Ishikawa (cell line): ENCODE results near the gene DLG3.

Experiments used
- CEBPB ChIP-seq: IDR thresholded peaks from 2 replicates; pipeline ENCODE4 v1.6.1; 2012
- CREB1 ChIP-seq: IDR thresholded peaks from 2 replicates; pipeline ENCODE4 v1.6.1; 2012; ENCODE audit warnings: low read depth
- EGR1 ChIP-seq: IDR thresholded peaks from 2 replicates; pipeline ENCODE4 v1.6.1; 2012
- EP300 ChIP-seq: IDR thresholded peaks from 2 replicates; pipeline ENCODE4 v1.6.1; 2012; ENCODE audit warnings: borderline replicate concordance
- FOXM1 ChIP-seq: IDR thresholded peaks from 2 replicates; pipeline ENCODE4 v1.6.1; 2012; ENCODE audit warnings: low read depth, borderline replicate concordance
- MAX ChIP-seq: IDR thresholded peaks from 2 replicates; pipeline ENCODE4 v1.6.1; 2012
- NFIC ChIP-seq: IDR thresholded peaks from 2 replicates; pipeline ENCODE4 v1.6.1; 2012
- RAD21 ChIP-seq: IDR thresholded peaks from 2 replicates; pipeline ENCODE4 v1.6.1; 2012; ENCODE audit warnings: low read depth
- REST ChIP-seq: IDR thresholded peaks from 2 replicates; pipeline ENCODE4 v1.6.1; 2012; ENCODE audit warnings: low read depth, mild to moderate bottlenecking
- TAF1 ChIP-seq: IDR thresholded peaks from 2 replicates; pipeline ENCODE4 v1.6.1; 2012; ENCODE audit warnings: low read depth, mild to moderate bottlenecking
- TCF12 ChIP-seq: IDR thresholded peaks from 2 replicates; pipeline ENCODE4 v1.6.1; 2012; ENCODE audit warnings: low read depth
- TEAD4 ChIP-seq: IDR thresholded peaks from 2 replicates; pipeline ENCODE4 v1.6.1; 2012
- USF1 ChIP-seq: IDR thresholded peaks from 2 replicates; pipeline ENCODE4 v1.6.1; 2012
- YY1 ChIP-seq: IDR thresholded peaks from 2 replicates; pipeline ENCODE4 v1.6.1; 2012; ENCODE audit warnings: low read depth
- ZBTB7A ChIP-seq: IDR thresholded peaks from 2 replicates; pipeline ENCODE4 v1.6.1; 2012; ENCODE audit warnings: low read depth

DLG3 gene

GRCh38 chrX:70444326-70444945 is at the start of gene DLG3:
Gene DLG3 (plus strand): TSS chrX:70444835. CDS start chrX:70445202, 367 bp downstream.
- no peak for TF ChIP-seq USF1
- no peak for TF ChIP-seq EGR1
- no peak for TF ChIP-seq RAD21
- no peak for TF ChIP-seq TEAD4
- no peak for TF ChIP-seq TCF12
- no peak for TF ChIP-seq NFIC
- no peak for TF ChIP-seq FOXM1

- TF ChIP-seq YY1 (no peak), CREB1 (no peak), EGR1 (no peak), EP300 (no peak), TCF12 (no peak), ZBTB7A (no peak), NFIC (no peak), CEBPB (no peak), RAD21 (no peak), TAF1 (no peak), FOXM1 (no peak), TEAD4 (no peak), MAX (no peak), REST (no peak), USF1 (no peak)
Observed at GRCh38 chrX:70398899-70399298, 45.7 kb upstream of the DLG3 start.

GRCh38 chrX:70402721-70403120 is 41.9 kb upstream of the DLG3 start:
- no peak for TF ChIP-seq CREB1
- TF ChIP-seq EGR1, result no peak
- no peak for TF ChIP-seq TCF12
- TF ChIP-seq FOXM1, result no peak
- TF ChIP-seq NFIC, result no peak
- no peak for TF ChIP-seq TEAD4
- no peak for TF ChIP-seq RAD21
- TF ChIP-seq ZBTB7A, result no peak
- no peak for TF ChIP-seq USF1
- TF ChIP-seq YY1, result no peak
- no peak for TF ChIP-seq REST
- no peak for TF ChIP-seq TAF1
- TF ChIP-seq EP300, result no peak
- no peak for TF ChIP-seq MAX

GRCh38 chrX:70405003-70405402 is 39.6 kb upstream of the DLG3 start:
- no peak for TF ChIP-seq MAX
- TF ChIP-seq CEBPB, result no peak
- TF ChIP-seq EP300, result no peak

- TF ChIP-seq MAX (no peak), ZBTB7A (no peak), CREB1 (no peak), TEAD4 (no peak), EP300 (no peak), CEBPB (no peak), NFIC (no peak), RAD21 (no peak), REST (no peak), TAF1 (no peak), FOXM1 (no peak), TCF12 (no peak), USF1 (no peak), EGR1 (no peak), YY1 (no peak)
Observed at GRCh38 chrX:70410921-70411320, 33.7 kb upstream of the DLG3 start.
